Nephron (organoid): ENCODE measurements around the gene MRM2.

Source experiments
- H3K27ac Mint-ChIP-seq, 3 experiments: 2 replicates each; pipeline ENCODE4 v1.8.0; 2020; ENCODE audit warnings: mixed read lengths in 3 of 3, mild to moderate bottlenecking in 2 of 3, moderate library complexity in 1 of 3
- H3K27me3 Mint-ChIP-seq: 2 replicates; pipeline ENCODE4 v1.8.0; 2021; ENCODE audit warnings: low read depth, mild to moderate bottlenecking, moderate library complexity, mixed read lengths
- H3K36me3 Mint-ChIP-seq: 2 replicates; pipeline ENCODE4 v1.8.0; 2020; ENCODE audit warnings: low read depth, mixed read lengths
- H3K4me1 Mint-ChIP-seq: 2 replicates; pipeline ENCODE4 v1.8.0; 2020; ENCODE audit warnings: mixed read lengths
- H3K4me3 Mint-ChIP-seq, 3 experiments: 2 replicates each; pipeline ENCODE4 v1.8.0; 2020; ENCODE audit warnings: mild to moderate bottlenecking in 3 of 3, mixed read lengths in 3 of 3, moderate library complexity in 2 of 3
- H3K9me3 Mint-ChIP-seq: 2 replicates; pipeline ENCODE4 v1.8.0; 2020; ENCODE audit warnings: mixed read lengths
- TF ChIP-seq, protein P1 (sequence below), 3 experiments: fragments of 200-600 bp; sonication (generic); IDR thresholded peaks; one replicate each; pipeline ENCODE4 v1.5.0; 2021; ENCODE audit warnings: antibody characterized with exemption in 3 of 3; ENCODE audit not compliant: unreplicated experiment in 3 of 3

The MRM2 gene

DNA sequence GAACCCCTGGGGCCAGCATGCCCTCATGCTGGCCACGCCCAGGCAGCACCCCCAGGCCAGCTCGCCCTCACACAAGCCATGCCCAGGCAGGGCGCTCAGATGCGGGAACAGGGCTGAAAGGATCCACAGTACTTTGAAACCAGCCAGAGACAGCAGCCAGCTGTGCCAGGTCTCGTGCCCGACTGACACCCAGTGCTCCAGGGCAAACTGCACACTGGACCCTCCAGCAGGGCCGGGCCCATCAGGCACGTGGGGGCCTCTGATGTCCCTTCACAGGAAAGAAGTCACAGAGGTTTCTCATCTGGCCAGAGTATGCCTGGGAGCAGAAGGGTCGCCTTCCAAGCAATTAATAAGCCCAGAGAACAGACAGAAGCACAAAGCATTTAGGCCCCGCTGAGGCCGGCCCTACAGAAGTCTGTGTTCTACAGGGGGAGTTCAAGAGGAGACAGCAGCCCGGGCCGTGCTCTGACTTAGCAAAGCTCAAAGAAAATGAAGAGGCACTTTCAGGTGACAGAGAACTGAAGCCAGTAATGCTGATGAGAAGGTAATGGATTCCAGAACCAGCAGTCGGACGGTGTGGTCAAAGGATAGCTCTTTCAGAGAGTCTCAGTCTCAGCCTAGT is 30.6 kb downstream of the MRM2 start:
- H3K4me3 Mint-ChIP-seq, result no peak overlapping the region
- no peak overlapping the region for H3K27ac Mint-ChIP-seq
- H3K27me3 Mint-ChIP-seq, result peaks cover 3% of the 10 kb centered on the region
- peaks cover 71% of the 10 kb centered on the region for H3K36me3 Mint-ChIP-seq
- TF ChIP-seq, protein P1, sequence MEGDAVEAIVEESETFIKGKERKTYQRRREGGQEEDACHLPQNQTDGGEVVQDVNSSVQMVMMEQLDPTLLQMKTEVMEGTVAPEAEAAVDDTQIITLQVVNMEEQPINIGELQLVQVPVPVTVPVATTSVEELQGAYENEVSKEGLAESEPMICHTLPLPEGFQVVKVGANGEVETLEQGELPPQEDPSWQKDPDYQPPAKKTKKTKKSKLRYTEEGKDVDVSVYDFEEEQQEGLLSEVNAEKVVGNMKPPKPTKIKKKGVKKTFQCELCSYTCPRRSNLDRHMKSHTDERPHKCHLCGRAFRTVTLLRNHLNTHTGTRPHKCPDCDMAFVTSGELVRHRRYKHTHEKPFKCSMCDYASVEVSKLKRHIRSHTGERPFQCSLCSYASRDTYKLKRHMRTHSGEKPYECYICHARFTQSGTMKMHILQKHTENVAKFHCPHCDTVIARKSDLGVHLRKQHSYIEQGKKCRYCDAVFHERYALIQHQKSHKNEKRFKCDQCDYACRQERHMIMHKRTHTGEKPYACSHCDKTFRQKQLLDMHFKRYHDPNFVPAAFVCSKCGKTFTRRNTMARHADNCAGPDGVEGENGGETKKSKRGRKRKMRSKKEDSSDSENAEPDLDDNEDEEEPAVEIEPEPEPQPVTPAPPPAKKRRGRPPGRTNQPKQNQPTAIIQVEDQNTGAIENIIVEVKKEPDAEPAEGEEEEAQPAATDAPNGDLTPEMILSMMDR (IDR thresholded peaks at IDR 0.05; ENCODE audit: unreplicated experiment in 3 of 3), result no peak
- H3K9me3 Mint-ChIP-seq, result no peaks in the 10 kb centered on the region
- no peaks in the 10 kb centered on the region for H3K4me1 Mint-ChIP-seq

DNA sequence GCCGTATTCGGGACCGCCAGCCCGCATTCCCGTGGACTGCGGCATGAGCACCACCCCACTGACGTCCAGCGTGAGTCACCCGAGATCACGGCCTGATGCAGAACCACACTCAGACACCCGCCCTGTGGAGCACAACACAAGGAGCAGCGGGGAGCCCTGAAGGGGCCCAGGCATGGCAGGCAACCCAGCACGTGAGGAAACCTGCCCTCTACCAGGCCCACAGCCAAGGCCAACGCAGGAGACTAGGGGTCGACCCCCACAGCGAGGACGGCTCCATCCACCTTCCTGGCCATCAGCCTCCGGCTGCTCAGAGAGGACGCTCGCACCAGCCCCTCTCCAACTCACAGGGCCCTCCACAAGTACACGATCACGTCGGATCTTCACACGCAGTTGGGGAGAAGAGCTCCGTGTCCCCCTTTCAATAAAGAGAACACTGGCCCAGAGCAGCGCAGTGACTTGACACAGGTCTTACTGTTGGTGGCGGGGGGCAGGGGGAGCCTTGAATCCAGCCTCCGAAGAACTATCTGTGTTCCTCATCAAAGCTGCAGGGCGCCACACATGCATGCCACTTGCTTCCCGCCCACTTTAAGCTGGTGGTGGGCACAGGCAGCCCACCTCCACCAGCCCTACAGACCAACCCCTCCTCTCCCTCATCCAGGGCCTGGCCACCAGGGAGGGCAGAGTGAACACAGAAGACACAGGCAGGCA is 31.3 kb downstream of the MRM2 start:
- TF ChIP-seq, protein P1 (IDR thresholded peaks at IDR 0.05; ENCODE audit: unreplicated experiment in 3 of 3), result no peak
- no peaks in the 10 kb centered on the region for H3K9me3 Mint-ChIP-seq
- peaks cover under 1% of the 10 kb centered on the region for H3K4me1 Mint-ChIP-seq
- no peak overlapping the region for H3K4me3 Mint-ChIP-seq
- peaks cover 3% of the 10 kb centered on the region for H3K27me3 Mint-ChIP-seq
- H3K27ac Mint-ChIP-seq, result no peak overlapping the region
- H3K36me3 Mint-ChIP-seq, result peaks cover 68% of the 10 kb centered on the region

DNA sequence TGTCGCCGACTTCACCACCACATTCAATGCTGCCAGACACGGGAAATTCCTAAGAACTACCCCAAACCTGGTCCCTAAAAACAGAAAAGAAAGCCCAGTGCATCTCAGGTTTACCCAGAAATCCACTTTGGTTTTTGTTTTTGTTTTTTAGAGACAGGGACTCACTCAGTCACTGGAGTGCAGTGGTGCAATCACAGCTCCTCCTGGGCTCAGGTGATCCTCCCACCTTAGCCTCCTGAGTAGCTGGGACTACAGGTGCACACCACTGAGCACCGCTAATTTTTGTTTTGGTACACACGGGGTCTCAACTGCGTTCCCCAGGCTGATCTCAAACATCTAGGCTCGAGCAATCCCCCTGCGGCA is 32.1 kb downstream of the MRM2 start:
- Mint-ChIP-seq H3K36me3 (peaks cover 62% of the 10 kb centered on the region), H3K4me3 (no peak overlapping the region), H3K27me3 (peaks cover 3% of the 10 kb centered on the region), H3K4me1 (peaks cover 8% of the 10 kb centered on the region), H3K27ac (no peak overlapping the region), H3K9me3 (no peaks in the 10 kb centered on the region)
- TF ChIP-seq, protein P1 (IDR thresholded peaks at IDR 0.05; ENCODE audit: unreplicated experiment in 3 of 3), result no peak

DNA sequence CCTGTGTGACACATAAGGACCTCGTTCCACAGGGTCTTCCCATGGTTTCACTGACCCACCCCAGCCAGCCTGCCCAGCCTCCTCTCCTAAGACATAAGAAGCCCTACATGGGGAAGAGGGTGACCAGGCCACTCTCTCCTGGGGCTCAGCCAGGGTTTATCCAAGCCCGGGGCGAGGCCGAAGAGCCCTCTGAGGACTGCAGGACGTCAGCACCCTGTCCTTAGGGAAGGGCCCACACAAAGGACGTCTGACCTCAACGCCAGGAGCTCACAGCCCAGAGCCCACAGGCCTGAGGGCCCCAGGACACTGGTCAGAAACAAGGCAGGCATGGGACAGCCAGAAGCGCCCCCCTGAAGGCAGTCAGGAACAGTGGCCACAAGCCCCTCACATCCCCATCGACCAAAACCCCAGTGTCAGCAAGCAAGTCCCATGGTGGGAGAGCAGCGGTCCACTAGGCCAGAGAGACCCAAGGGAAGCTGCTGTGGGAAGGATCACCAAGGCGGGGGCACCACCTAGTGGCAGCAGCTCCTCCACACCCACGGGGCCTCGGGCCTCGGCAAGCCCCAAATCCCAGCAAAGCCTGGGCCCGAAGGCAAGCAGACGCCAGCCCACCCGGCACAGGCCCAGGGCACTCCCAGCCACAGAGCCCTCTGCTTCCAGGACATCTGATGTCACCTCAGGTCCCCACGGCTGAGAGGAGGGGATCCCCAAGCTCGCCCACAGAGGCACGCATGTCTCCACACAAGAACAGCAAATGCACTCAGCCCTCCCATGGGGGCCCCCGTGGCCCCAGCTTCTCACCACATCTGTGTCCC is 32.7 kb downstream of the MRM2 start:
- TF ChIP-seq, protein P1 (IDR thresholded peaks at IDR 0.05; ENCODE audit: unreplicated experiment in 3 of 3), result peak; percentile 73 to 86 (median 83)
- peaks cover 3% of the 10 kb centered on the region for H3K27me3 Mint-ChIP-seq

DNA sequence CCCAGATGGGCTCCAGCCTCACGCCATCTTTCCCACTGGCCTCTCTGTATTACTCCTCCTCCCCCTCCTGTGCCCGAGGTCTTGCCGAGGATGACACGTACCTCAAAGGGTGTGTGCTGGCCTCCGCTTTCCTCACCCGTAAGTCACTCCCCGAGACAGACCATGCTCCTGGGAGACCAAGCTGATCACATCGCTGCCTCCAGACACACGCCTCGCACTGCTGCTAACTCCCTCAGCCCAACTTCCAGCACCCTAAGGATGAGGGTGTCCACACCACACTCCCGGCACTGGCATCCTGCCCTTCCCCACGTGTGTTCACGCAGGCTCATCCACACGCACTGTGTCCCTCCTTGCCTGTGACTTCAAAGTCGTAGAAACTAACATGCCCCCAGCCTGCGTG is 33.3 kb downstream of the MRM2 start:
- no peak overlapping the region for H3K4me3 Mint-ChIP-seq
- no peak overlapping the region for H3K27ac Mint-ChIP-seq
- no peaks in the 10 kb centered on the region for H3K9me3 Mint-ChIP-seq
- H3K4me1 Mint-ChIP-seq, result peaks cover 20% of the 10 kb centered on the region
- peaks cover 52% of the 10 kb centered on the region for H3K36me3 Mint-ChIP-seq
- TF ChIP-seq, protein P1 (IDR thresholded peaks at IDR 0.05; ENCODE audit: unreplicated experiment in 3 of 3), result no peak
- H3K27me3 Mint-ChIP-seq, result peaks cover 7% of the 10 kb centered on the region

More for the DNA sequence above, 32.7 kb downstream of the MRM2 start:
- H3K9me3 Mint-ChIP-seq, result no peaks in the 10 kb centered on the region
- peaks cover 58% of the 10 kb centered on the region for H3K36me3 Mint-ChIP-seq
- H3K4me3 Mint-ChIP-seq, result no peak overlapping the region
- H3K27ac Mint-ChIP-seq, result no peak overlapping the region
- H3K4me1 Mint-ChIP-seq, result peaks cover 14% of the 10 kb centered on the region
